GM18498 (cell line): ENCODE measurements around the gene FNDC4.
"Not testable (repeated sequence)": the region's sequence is repeated elsewhere in the genome, so short reads cannot be mapped to it uniquely, and the experiment has no call there.

Experiments
- ATAC-seq: cut with Tn5 transposase; IDR thresholded peaks from one replicate; pipeline ENCODE4 v1.9.1; 2021; ENCODE audit warnings: mild to moderate bottlenecking, moderate library complexity; ENCODE audit not compliant: unreplicated experiment

The FNDC4 gene, protein sequence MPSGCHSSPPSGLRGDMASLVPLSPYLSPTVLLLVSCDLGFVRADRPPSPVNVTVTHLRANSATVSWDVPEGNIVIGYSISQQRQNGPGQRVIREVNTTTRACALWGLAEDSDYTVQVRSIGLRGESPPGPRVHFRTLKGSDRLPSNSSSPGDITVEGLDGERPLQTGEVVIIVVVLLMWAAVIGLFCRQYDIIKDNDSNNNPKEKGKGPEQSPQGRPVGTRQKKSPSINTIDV

DNA sequence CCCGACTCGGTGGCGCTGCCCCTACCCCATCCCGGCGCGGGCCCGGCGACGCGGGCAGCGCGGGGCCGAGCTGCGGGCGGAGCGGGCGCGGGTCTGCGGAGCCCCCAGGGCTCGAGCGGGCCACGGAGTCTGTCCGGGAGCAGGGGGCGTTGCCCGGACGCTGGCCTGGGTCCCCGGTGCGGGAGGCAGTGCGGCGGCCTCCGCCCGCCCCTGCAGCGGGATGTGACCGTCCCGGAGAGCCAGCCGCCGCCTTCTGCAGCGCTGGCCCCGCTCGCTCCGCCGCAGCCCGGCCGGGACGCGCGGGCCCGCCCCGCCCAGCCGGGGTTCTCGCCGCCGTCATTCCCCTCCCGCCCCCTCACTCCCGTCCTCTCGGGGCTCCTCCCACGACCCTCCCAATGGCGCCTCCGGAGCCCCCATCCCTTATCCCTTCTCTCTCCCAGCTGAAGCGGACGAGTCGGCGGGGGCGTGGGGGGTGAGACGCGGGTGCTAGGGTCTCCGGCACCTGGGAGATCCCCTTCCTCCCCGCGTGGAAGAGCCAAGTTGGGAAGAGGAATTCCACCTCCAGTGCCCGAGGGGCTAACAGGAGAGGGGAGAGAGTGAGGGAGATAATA, at the start of gene FNDC4:
Gene FNDC4 (minus strand): TSS at position 257 of the 611 bp plus-strand sequence. CDS start 521 bp downstream, outside the sequence.
- no peak for ATAC-seq

DNA sequence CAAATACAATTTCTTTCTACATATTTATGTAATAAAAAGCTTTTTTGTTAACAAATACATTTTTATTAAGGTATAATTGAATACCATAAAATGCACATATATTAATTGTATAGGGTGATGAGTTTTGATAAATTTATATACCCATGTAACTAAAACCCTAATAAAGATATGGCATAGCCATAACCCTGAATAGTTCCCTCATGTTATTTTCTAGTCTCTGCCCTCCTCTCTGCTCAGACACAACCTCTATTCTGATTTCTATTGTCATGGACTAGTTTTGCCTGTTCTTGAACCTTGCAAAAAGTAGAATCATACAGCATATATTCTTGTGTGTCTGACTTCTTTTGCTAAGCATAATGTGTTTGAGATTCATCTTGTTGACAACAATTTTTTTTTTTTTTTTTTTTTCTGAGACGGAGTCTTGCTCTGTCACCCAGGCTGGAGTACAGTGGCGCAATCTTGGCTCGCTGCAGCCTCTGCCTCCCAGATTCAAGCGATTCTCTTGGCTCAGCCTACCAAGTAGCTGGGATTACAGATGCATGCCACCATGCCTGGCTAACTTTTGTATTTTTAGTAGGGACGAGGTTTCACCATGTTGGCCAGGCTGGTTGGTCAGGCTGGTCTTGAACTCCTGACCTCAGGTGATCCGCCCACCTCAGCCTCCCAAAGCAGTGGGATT, 49.3 kb upstream of the FNDC4 start:
- ATAC-seq: no peak

DNA sequence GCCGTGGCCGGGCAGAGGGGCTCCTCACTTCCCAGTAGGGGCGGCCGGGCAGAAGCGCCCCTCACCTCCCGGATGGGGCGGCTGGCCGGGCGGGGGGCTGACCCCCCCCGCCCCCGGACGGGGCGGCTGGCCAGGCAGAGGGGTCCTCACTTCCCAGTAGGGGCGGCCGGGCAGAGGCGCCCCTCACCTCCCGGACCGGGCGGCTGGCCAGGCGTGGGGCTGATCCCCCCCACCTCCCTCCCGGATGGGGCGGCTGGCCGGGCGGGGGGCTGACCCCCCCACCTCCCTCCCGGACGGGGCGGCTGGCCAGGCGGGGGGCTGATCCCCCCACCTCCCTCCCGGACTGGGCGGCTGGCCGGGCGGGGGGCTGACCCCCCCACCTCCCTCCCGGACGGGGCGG, 44.6 kb upstream of the FNDC4 start:
- ATAC-seq: not testable (repeated sequence)

DNA sequence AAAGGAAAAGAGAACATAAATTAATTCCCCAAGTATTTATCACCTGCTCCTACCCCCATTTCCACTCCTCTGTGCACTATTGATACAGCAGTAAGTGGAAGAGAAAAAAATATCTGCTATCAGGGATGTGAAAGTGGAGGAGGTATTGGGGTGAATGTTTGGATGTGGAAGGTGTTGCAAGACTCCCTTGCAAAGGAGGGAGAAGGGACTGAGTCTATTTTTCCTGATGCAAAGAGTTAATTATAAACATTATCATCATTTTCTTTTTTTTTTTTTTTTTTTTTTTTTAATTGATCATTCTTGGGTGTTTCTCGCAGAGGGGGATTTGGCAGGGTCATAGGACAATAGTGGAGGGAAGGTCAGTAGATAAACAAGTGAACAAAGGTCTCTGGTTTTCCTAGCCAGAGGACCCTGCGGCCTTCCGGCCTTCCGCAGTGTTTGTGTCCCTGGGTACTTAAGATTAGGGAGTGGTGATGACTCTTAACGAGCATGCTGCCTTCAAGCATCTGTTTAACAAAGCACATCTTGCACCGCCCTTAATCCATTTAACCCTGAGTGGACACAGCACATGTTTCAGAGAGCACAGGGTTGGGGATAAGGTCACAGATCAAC, 43.9 kb upstream of the FNDC4 start:
- not testable (repeated sequence) for ATAC-seq

DNA sequence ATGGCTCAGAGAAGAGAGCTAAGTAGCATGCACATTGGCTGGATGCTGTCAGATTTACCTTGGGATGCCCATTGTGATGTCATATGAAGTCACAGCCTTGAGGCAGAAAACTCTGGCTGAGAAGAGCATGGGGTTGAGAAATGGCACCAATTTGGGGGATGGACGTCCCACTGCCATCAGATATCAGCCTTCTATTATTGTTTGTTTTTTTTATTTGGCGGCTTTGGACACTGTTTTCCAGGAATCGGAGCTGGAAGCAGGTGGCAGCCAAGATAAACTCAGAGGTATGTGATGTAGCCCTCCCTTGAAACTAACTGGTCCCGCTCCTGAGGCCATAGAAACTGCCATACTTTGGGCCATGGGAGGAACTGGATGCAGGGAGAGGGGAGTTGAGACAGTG, 42.3 kb upstream of the FNDC4 start:
- ATAC-seq: no peak

DNA sequence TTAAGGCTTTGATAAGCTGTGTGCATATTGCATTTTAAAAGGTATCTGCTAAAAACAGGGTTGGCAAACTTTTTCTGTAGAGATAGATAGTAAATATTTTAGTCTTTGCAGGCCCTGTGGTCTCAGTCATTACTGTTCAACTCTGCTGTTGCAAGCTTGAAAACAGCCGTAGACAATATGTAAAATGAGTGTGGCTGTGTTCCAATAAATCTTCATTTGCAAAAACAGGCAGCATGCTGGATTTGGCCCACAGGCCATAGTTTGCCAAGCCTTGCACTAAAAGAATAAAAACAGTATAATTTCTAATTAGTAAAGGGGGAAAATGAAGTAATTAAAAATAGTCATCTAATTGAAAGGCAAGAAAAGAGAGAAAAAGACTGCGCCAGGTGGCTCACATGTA, 37.0 kb upstream of the FNDC4 start:
- no peak for ATAC-seq

DNA sequence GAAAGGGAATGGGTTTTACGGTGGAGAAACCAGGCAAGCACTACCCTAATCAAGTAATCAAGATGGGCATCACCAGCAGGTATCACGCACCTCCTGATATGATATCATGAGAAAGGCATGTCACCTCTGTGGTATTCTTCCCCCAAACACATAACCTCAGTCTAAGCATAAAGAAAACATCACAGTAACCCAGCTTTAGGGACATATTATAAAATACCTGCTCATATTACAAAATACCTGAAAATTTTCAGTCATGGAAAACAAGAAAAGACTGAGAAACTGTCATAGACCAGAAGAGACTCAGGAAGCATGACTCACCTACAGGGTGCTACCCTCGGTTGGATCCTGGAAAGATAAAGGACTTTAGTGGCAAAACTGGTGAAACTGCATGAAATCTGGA, 32.2 kb upstream of the FNDC4 start:
- ATAC-seq: no peak

DNA sequence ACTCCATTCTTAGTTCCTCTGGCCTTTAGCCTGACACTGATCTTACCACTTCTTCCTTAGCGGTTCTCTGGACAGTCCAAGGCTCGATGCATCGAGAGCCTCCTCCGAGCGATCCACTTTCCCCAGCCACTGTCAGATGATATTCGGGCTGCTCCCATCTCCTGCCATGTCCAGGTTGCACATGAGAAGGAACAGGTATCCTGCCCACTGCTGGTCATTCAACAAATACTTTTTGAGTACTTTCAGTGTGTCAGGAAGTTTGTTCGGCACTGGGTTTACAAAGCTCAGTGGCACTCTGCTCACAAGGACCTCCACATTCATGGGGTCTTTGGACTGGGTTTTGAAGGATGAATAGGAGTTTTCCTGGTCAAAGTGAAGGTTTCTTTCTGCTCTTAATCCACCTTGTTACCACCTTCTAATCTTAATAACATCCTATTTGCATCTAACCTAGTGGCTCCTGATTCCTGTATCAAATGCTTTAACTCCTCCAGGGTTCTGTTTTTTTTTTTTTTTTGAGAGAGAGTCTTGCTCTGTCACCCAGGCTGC, 27.5 kb upstream of the FNDC4 start:
- no peak for ATAC-seq

DNA sequence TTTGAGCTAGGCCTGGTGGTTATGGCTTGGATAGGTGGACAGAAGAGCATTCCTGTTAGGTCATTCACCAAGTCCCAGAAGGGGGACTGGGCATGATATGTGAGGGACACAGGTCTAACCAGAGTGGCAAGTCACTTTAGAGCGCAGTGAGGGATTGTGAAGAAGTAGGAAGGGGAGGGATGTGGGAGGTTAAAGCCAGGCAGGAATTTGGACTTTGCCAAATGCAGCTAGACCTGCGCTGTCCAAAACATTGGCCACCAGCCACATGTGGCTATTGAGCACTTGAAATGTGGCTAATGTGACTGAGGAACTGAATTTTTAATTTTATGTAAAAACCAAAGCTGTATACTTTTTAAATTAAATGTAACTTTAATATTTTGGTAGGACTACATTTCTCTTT, 25.3 kb upstream of the FNDC4 start:
- no peak for ATAC-seq

DNA sequence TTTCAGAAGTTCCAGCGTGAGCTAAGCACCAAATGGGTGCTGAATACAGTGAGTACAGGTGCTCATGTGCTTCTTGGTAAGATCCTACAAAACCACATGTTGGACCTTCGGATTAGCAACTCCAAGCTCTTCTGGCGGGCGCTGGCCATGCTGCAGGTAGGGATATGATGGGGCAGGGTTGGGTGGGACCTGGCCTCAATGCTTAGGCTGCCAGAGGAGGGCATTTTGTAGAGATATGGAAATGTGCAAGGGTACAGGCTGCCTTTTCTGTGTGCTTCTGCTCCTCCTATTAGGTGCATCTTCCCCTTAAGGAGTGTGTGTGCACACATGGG, 23.7 kb upstream of the FNDC4 start:
- no peak for ATAC-seq

DNA sequence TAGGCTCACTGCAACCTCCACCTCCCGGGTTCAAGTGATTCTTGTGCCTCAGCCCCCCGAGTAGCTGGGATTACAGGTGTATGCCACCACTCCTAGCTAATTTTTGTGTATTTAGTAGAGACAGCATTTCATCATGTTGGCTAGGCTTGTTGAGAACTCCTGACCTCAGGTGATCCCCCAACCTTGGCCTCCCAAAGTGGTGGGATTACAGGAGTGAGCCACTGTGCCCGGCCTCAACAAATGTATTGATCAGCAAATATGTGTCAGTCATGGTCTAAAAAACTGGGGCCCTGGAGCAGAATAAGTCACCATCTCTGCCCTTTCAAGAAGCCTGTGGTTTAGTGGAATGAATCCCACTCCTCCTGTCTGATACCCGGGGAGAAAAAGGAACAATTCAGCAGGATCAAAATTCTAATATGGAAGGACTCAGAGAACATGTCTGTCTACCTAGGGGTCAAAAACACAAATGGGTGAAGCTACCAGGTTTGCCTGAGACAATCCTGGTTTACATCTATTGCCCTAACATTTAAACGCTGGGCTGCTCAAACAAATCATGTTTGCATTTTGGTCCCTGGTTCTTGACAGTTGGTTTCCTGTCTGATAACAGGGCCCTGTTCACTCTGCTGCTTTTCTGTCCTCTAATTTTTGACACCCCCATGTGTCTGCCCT, 23.2 kb upstream of the FNDC4 start:
- no peak for ATAC-seq

DNA sequence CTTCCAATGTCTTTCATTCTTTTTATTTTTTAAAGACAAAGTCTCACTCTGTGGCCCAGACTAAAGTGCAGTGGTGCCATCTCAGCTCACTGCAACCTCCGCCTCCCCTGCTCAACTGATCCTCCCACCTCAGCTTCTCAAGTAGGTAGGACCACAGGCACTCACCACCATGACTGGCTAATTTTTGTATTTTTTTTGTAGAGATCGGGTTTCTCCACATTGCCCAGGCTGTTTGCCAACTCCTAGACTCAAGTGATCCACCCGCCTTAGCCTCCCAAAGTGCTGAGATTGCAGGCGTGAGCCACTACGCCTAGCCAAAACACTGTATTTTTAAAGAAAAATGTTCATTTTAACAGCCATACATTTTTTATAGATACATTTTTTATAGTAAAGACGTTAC, 14.3 kb upstream of the FNDC4 start:
- no peak for ATAC-seq

DNA sequence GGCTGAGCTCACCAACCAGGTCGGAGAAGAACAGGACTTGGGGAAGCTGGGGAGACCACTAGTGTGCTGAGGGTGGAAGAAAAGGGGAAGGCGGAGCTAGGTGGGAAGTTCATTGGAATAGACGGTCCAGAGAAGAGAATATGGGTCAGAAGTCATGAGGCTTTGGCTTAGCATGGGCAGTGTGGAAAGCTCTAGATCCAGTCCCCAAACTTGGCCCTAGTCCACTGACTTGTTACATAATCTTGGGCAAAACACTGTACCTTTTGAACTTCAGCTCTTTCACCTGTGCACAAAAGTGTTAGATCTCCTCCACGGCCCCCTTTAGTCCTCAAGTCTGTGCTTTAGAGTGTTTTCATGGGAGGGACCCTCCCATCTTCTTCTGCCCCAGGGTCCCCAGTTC, 12.3 kb upstream of the FNDC4 start:
- ATAC-seq: no peak

DNA sequence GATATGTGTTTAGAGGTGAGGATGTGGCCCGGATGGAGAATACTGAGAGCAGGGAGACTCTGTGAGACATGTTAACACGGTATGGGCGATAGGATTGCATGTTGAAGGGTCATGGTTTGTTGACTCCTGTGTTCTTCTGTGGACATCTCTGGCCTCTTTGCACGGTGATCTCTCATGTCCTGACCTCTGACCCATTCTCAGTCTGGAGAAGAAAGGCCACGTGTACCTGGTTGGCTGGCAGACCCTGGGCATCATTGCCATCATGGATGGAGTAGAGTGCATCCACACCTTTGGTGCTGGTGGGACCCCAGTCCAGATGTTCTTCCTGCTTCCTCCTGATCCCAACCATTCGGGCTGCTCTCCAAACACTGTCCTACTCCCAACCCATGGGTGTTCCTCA, 11.6 kb upstream of the FNDC4 start:
- ATAC-seq: no peak

DNA sequence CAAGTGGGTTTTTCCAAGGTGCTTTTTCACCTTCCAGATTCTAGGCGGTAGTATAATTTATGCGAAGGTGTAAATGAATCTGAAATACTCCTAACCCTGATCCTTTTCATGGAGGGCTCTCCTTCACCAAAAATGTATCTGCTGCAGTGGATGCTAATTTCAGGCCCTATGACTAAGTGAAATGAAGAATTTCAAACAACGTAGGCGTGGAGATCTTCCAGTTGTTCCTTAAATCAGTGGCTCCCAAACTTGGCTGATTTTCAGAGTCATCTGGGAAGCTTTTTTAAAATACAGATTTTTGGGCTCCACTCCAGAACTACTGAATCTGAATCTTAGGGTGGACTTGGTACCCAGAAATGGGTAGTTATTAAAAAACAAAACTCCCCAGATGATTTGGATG, 7.1 kb upstream of the FNDC4 start:
- ATAC-seq: no peak

DNA sequence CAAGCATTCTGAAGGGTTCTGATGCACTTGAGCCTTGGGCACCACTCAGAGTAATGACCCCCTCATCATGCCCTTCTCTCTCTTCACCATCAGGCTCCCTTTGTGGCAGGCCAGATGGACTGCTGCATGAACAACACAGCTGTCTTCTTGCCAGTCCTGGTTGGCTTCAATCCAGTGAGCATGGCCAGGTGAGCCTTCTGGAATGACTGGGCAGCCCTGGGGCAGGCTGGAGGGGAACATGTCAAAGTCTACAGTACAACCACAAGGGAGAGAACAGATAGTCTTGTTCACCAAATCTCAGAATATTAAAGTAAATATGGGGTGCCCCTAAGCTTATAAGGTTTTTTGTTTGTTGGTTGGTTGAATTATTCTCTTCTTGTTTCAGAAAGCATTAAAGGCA, 6.0 kb upstream of the FNDC4 start:
- no peak for ATAC-seq

DNA sequence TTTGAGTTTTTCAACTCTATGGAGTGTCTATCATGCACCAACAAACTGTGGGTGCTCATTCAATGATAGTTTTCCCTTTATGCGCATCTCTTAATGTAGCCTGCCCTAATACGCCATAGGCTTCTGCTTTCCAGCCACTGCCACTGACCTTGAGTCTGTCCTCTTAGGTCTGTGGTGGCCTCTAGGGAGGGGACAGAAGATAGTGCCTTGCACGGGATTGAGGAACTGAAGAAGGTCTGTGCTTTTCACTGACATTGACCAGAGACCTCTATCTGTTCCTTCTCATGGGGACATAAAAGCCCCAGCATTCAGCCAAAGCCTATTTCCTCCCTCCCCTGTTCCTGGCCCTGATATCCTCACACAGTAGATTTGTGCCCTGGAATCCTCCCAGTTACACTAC, 4.0 kb upstream of the FNDC4 start:
- no peak for ATAC-seq

DNA sequence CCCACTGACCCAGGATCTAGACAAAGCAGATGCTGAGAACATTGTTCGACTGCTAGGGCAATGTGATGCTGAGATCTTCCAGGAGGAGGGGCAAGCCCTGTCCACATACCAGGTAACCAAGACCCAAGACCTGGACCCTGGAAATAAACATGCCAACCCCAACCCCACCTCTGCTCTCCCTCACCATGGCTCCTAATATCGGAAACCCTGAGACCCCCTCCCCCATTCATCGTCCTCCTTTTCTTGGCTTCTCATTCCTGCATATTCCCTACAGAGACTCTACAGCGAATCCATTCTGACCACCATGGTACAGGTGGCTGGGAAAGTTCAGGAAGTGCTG, 2.3 kb upstream of the FNDC4 start:
- no peak for ATAC-seq

DNA sequence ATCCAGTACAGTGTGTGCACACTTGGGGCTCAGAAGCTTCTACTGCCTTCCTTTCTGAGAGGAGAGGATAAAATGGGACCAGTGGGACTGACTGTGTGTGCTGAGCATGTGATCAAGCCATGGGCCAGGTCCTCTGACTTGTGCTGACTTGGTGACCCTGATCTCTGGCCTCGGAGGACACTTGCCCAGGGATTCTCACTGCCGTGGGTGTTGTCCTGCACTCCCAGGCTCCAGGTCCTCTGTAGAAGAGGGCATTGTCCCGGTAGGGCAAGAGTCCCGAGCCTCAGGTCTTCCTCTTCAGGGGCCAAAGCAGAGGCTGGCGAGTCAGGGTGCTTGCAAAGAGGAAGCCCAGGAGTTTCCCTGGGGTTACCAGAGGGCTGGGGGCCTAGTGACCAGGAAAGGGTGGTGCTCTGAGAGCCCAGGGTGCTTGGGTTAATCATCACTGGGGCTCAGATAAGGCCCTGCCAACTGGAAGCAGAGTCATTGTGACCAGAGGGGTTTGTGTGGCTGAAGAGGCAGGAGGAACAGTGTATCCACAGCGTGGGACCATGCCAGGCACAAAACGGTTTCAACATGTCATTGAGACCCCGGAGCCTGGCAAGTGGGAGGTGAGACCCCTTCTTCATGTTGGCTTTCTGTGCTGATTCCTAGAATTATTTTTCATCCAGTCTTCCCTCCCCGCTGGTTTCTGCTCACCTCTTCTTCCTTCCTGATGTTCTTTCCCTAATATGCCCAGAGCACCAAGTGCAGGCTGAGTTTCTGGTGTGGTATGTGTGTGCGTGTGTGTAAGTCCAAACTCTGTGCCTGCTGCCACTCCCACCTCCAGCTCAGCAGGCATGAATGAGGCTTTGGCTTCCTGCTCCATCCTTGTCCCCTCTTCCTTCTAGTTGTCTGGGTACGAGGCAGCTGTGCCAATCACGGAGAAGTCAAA, 1.6 kb upstream of the FNDC4 start, which contains the start of gene GCKR:
Gene GCKR (plus strand): TSS at position 483 of the 931 bp plus-strand sequence. CDS start 66 bp downstream, at position 549.
- ATAC-seq: no peak

DNA sequence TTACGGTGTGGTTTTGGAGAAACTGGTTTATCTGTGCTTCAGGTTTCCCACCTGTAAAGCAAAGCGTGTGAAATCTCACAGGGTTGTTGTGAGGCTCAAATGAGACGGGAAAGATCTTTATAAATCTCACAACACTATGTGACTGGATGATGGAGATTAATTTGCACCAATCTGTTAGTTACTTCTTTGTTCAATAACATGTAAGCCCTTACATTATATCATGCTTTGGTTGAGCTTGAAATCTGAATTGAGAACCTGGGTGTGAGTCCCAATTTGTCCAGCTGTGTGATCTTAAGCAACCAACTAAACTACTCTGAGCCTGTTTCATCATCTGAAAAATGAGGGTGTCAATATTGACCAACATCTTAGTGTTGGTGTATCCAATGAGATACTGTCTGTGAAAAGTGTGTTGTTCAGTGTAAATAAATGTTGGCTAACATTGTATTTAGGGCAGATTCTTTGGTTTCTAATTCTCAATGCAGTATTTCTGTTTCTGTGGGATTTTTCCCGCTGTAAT, 898 bp upstream of the FNDC4 start:
- no peak for ATAC-seq
